Measurements from ENCODE around the gene KIF25.

DNA sequence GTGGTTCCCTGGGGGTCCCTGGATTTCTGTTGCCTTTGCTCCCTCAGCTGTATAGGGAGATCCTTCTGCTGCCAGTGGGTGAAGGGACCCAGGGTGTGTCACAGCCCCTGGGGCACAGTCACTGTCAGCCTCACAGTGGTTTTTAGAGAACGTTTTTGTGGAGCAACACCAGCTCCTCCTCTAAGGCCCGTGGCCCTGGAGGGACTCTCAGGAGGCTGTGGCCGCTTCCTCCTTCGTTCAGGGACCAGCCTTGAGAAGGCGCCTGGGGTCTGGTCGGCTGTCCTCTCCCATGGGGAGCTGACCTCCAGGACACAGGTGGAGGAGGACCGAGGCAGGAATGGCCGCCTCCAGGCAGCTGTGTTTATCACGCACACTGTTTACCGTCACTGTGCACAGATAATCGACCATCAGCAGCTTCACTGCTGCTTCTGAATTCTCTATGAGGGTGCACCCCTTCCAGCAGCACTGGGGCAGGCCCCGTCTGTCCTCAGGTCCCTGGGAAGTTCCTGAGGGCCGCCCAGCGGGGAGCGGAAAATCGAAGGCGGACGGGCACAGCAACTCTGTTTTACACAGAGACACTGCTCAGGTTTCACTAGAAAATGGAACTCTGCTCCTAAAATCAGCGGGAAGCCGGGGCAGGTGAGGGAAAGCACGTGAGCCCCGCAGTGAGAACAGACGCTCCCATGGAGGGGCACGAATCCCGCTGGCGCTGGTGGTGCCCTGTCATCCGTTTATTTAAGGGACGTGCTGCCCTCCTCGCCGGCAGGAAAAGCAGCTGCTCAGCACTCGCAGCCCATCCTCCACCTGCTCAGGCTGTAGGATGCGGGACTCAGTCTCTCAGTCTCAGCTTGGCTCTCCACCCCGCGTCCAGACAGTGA lies 92.0 kb downstream of the KIF25 start:
- TF ChIP-seq, protein P1, sequence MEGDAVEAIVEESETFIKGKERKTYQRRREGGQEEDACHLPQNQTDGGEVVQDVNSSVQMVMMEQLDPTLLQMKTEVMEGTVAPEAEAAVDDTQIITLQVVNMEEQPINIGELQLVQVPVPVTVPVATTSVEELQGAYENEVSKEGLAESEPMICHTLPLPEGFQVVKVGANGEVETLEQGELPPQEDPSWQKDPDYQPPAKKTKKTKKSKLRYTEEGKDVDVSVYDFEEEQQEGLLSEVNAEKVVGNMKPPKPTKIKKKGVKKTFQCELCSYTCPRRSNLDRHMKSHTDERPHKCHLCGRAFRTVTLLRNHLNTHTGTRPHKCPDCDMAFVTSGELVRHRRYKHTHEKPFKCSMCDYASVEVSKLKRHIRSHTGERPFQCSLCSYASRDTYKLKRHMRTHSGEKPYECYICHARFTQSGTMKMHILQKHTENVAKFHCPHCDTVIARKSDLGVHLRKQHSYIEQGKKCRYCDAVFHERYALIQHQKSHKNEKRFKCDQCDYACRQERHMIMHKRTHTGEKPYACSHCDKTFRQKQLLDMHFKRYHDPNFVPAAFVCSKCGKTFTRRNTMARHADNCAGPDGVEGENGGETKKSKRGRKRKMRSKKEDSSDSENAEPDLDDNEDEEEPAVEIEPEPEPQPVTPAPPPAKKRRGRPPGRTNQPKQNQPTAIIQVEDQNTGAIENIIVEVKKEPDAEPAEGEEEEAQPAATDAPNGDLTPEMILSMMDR (conservative IDR thresholded peaks at IDR 0.05; ENCODE audit: low read length): no peak
- no peak for TF ChIP-seq EZH2phosphoT487 (IDR thresholded peaks at IDR 0.05; ENCODE audit: borderline replicate concordance)

Data from Loucy (cell line).